Loucy (cell line): ENCODE data around the gene C20orf173.
A peak's percentile ranks its signal among the peaks of the same experiment; 100 is the strongest.
"Not testable (repeated sequence)": the region's sequence is repeated elsewhere in the genome, so short reads cannot be mapped to it uniquely, and the experiment has no call there.

Experiments
- H2AFZ ChIP-seq: fragments of 200-600 bp; sonication (generic); 2 replicates; pipeline ENCODE4 v1.6.0; 2016; ENCODE audit warnings: antibody characterized with exemption, mild to moderate bottlenecking, low read length, moderate library complexity
- H3F3A ChIP-seq: fragments of 200-600 bp; 2 replicates; pipeline ENCODE4 v1.6.0; 2016; ENCODE audit warnings: antibody characterized with exemption, low read depth, mild to moderate bottlenecking
- H3K27me3 ChIP-seq: fragments of 200-600 bp; sonication (generic); 2 replicates; pipeline ENCODE4 v1.6.1; 2014; ENCODE audit warnings: low read length, mild to moderate bottlenecking; ENCODE audit not compliant: insufficient read depth, poor library complexity, severe bottlenecking
- H3K36me3 ChIP-seq: fragments of 200-600 bp; sonication (generic); 2 replicates; pipeline ENCODE4 v1.6.1; 2016; ENCODE audit warnings: low read length; ENCODE audit not compliant: insufficient read depth
- H3K4me1 ChIP-seq: fragments of 200-600 bp; sonication (generic); 2 replicates; pipeline ENCODE4 v1.5.1; 2014; ENCODE audit warnings: low read length, mild to moderate bottlenecking; ENCODE audit not compliant: insufficient read depth, poor library complexity, severe bottlenecking
- H3K4me2 ChIP-seq: fragments of 200-600 bp; sonication (generic); 2 replicates; pipeline ENCODE4 v1.6.0; 2014; ENCODE audit warnings: antibody characterized with exemption, low read length, low read depth, mild to moderate bottlenecking; ENCODE audit not compliant: poor library complexity, severe bottlenecking
- H3K4me3 ChIP-seq: fragments of 200-600 bp; sonication (generic); 2 replicates; pipeline ENCODE4 v1.5.1; 2014; ENCODE audit warnings: low read length, mild to moderate bottlenecking, mixed read lengths; ENCODE audit not compliant: poor library complexity, severe bottlenecking
- H3K79me2 ChIP-seq: fragments of 200-600 bp; sonication (generic); 2 replicates; pipeline ENCODE4 v1.6.1; 2014; ENCODE audit warnings: low read length; ENCODE audit not compliant: insufficient read depth
- H3K9ac ChIP-seq: fragments of 200-600 bp; sonication (generic); 2 replicates; pipeline ENCODE4 v1.6.0; 2014; ENCODE audit warnings: mild to moderate bottlenecking, low read depth, low read length, moderate library complexity; ENCODE audit not compliant: poor library complexity, severe bottlenecking
- H3K9me2 ChIP-seq: fragments of 200-600 bp; sonication (generic); replicated peaks from 2 replicates; pipeline ENCODE4 v1.6.1; 2016; ENCODE audit warnings: low read depth, low read length, mixed read lengths
- H3K9me3 ChIP-seq: fragments of 200-600 bp; sonication (generic); 2 replicates; pipeline ENCODE4 v1.6.1; 2014; ENCODE audit warnings: mild to moderate bottlenecking, antibody characterized with exemption, low read length, low read depth; ENCODE audit not compliant: insufficient read depth
- H4K20me1 ChIP-seq: fragments of 200-600 bp; sonication (generic); 2 replicates; pipeline ENCODE4 v1.6.0; 2014; ENCODE audit warnings: antibody characterized with exemption, low read length, mild to moderate bottlenecking; ENCODE audit not compliant: insufficient read depth, poor library complexity, severe bottlenecking
- CTCF ChIP-seq: fragments of 200-600 bp; sonication (generic); conservative IDR thresholded peaks from 2 replicates; pipeline ENCODE4 v1.5.1; 2014; ENCODE audit warnings: mild to moderate bottlenecking, antibody characterized with exemption, low read length
- EZH2phosphoT487 ChIP-seq: fragments of 200-600 bp; IDR thresholded peaks from 2 replicates; pipeline ENCODE4 v1.6.1; 2018; ENCODE audit warnings: antibody characterized with exemption, mild to moderate bottlenecking, moderate library complexity, borderline replicate concordance

C20orf173 gene

DNA sequence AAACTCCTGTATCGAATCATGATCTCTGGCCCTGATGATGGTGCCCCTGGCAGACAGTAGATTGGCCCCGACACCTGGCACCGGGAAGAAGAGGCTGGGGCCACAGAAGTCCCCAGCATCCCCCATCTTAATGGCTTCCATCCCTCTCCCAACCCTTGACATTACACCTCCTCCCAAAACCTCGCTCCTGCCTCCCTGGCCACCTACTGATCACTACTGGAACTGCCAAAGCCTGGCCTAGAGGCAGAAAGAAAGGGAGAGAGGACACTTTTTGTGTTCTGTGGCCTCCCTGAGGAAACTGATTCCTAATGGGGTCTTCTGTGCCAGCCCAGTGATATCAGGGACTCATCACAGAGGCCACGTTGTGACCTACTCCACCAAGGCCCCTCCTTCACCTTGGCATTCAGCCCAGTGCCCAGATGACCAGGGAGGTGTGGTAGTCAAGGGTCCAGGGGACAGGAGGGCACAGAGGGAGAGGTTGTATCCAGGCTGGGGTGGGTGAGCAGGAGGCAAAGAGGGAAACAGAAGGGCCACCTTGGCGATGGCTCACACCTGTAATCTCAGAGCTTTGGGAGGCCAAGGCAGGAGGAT, 6.1 kb downstream of the C20orf173 start:
- Histone ChIP-seq H3F3A (no peaks in the 10 kb centered on the region), H4K20me1 (no peaks in the 10 kb centered on the region), H3K79me2 (no peaks in the 10 kb centered on the region), H3K4me2 (no peak overlapping the region), H3K4me1 (no peaks in the 10 kb centered on the region), H3K9me3 (no peaks in the 10 kb centered on the region), H2AFZ (no peak overlapping the region), H3K4me3 (no peak overlapping the region), H3K9ac (no peak overlapping the region), H3K27me3 (no peaks in the 10 kb centered on the region), H3K9me2 (no peaks in the 10 kb centered on the region), H3K36me3 (no peaks in the 10 kb centered on the region)
- TF ChIP-seq CTCF (peak; percentile 75), EZH2phosphoT487 (no peak)

DNA sequence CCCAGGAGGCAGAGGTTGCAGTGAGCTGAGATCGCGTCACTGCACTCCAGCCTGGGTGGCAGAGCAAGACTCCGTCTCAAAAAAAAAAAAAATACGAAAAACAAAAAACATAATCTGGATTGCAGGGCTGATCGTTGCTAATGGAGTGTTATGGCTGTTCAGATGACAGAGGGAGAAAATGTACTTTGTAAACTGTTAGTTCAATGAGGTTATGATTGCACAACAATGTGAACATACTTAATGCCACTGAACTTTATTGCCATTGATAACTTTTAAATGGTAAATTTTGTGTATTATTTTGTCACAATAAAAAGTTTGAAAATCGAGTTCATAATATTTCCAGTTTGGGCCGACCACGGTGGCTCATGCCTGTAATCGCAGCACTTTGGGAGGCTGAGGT, 10.5 kb downstream of the C20orf173 start:
- Histone ChIP-seq H3K36me3 (no peaks in the 10 kb centered on the region; the same call in 1 of the 2 replicates), H3K27me3 (no peaks in the 10 kb centered on the region), H3K9me3 (no peaks in the 10 kb centered on the region), H3K9me2 (no peaks in the 10 kb centered on the region), H3K9ac (no peak overlapping the region), H3K4me1 (no peaks in the 10 kb centered on the region), H4K20me1 (no peaks in the 10 kb centered on the region), H3K4me3 (no peak overlapping the region), H3F3A (no peaks in the 10 kb centered on the region), H3K4me2 (no peak overlapping the region), H3K79me2 (no peaks in the 10 kb centered on the region), H2AFZ (no peak overlapping the region)
- TF ChIP-seq CTCF (no peak), EZH2phosphoT487 (no peak)

GRCh38 chr20:35517767-35518166, 11.7 kb downstream of the C20orf173 start:
- not testable (repeated sequence) for H3K4me1 ChIP-seq, H3K27me3 ChIP-seq, H3K4me3 ChIP-seq, H3K9me2 ChIP-seq, H4K20me1 ChIP-seq, H2AFZ ChIP-seq, H3K9ac ChIP-seq, H3K79me2 ChIP-seq, H3K9me3 ChIP-seq, H3K36me3 ChIP-seq, H3F3A ChIP-seq, H3K4me2 ChIP-seq

DNA sequence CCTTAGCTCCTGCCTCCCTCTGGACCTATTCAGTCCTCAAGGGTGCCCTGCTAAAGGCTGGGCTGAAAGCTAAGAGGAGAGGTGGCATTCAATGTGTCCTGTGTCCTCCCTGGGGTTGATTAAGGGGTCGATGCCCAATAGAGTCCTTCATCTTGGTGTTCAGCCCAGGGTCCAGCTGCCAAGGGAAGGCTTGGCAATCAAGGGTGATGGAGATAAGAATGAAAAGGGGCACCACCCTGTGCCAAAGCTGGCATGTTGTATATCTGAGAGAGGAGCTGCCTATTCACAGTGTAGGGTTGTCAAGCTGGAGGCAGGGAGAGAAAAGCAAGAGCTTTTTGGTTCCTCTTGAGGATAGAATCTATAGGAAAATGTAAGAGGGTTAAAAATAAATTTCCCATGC, 12.3 kb downstream of the C20orf173 start:
- Histone ChIP-seq H3K9me2 (no peaks in the 10 kb centered on the region), H3K9me3 (no peaks in the 10 kb centered on the region), H3K4me1 (no peaks in the 10 kb centered on the region), H3K36me3 (peaks cover 9% of the 10 kb centered on the region; the same call in 1 of the 2 replicates), H3K9ac (no peak overlapping the region), H3K4me3 (no peak overlapping the region), H3K27me3 (no peaks in the 10 kb centered on the region), H2AFZ (no peak overlapping the region), H3F3A (no peaks in the 10 kb centered on the region), H3K4me2 (no peak overlapping the region), H3K79me2 (no peaks in the 10 kb centered on the region), H4K20me1 (no peaks in the 10 kb centered on the region)
- TF ChIP-seq CTCF, result no peak
- no peak for TF ChIP-seq EZH2phosphoT487
